Erythroblast (primary cell): ENCODE data around the gene NCOR2.

ENCODE experiments used
- DNase-seq, 2 experiments: peaks; one replicate each; lab custom pipeline; 2025; lab: John Stamatoyannopoulos, UW
- GATA1 ChIP-seq: IDR thresholded peaks from 2 replicates; pipeline ENCODE4 v1.6.1; 2011; ENCODE audit warnings: low read depth, mild to moderate bottlenecking, control low read depth, low read length, moderate library complexity
- POLR2A ChIP-seq: IDR thresholded peaks from 2 replicates; pipeline ENCODE4 v1.6.1; 2011; ENCODE audit warnings: mild to moderate bottlenecking, low read length

NCOR2 gene

DNA sequence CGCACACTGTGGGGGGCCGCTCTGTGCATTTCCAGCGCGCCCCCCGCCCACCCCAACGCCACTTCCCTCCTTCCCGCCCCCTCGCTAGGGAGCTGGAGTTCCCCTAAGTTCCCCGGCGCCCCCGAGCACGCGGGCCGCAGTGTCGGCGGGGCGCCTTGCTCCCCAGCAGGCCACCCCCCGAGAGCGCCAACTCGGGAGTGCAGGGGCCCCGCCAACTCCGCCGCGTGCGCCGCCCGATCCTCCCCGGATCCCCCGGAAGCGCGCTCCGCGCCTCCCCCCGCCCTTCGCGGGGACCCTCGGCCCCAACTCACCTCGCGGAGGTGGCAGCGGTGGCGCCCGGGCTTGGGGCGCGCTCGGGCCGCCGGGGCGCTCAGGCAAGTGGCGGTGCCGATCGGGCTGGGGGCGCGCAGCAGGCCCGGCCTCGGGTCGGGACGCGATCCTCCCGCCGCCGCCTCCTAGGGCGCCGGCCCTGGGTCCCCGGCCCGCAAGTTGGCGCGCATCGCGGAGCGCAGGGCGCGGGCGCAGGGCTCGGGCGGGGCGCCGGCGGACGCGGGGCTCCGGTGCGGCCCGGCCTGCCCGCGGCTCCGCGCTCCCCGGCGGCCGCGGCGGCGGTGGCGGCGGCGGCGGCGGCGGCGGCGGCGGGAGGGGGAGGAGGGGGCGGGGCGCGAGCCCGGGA, at the start of gene NCOR2:
Gene NCOR2 (minus strand): TSS at position 616 of the 676 bp plus-strand sequence. CDS start 72,361 bp downstream, outside the sequence.
- no peak for TF ChIP-seq GATA1
- no peak for TF ChIP-seq POLR2A
- peak; percentile 74 to 76 for DNase-seq

- DNase-seq, result no peak
- TF ChIP-seq POLR2A (no peak), GATA1 (no peak)
Observed at GRCh38 chr12:124616394-124617221, 49.2 kb upstream of the NCOR2 start.

DNA sequence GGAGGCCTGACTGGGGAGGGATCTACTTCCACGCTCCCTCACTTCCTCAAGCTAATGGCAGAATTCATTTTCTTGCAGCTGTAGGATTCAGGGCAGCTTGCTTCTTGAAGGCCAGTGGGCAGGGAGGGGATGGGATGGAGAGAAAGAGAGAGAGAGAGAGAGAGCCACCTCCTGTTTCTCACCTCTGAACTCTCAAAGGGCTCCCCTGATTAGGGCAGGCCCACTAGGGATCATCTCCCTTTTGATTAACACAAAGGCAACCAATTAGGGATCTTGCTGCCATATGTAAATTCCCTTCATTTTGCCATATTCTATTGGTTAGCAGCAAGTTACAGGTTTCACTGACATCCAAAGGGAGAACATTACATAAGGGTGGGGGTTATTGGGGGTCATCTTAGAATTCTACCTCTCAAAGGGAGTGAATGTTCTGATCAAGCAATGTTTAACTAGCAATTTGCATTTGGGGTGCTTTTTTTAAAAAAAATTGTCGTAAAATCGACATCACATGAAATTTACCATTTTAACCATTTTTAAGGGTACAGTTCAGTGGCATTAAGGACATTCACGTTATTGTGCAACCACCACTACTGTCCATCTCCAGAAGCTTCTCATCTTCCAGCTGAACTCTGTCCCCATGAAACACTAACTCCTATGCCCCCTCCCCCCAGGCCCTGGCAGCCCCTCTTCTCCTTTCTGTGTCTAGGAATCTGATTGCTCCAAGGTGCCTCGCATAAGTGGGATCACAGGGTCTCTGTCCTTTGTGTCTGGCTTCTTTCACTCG, 47.3 kb upstream of the NCOR2 start:
- DNase-seq, result no peak
- TF ChIP-seq GATA1 (no peak), POLR2A (no peak)

DNA sequence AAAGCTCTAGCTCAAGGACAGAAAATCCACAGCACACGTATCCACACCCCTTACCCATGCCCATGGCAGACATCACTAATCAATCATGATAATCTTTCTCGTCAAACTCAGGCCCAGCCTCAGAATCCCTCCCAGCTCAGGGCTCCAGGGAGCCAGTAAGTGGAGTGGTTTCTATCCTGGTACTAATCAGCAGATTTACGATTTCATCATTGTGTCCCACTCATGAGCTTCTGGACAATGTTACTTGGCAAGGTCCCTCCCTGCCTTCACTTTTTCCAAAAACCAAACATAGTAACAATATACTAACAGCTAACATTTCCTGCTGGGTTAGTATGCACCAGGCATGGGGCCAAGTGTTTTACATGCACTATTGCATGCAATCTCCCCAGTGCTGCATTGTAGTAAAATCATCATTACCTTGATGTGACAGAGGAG, 45.8 kb upstream of the NCOR2 start:
- DNase-seq, result no peak
- TF ChIP-seq GATA1, result no peak

DNA sequence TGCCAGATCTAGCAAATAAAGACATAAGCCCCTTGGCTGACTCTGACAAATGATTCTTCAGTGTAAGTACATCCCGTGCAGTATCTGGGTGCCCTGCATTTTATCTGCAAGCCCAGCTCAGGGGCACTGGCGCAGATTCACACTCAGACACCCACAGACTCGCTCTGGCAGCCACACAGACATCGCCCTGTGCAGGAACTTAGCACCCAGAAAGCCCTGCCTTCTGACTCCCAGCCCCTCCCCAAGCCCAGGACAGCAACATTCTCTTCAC, 44.9 kb upstream of the NCOR2 start:
- no peak for TF ChIP-seq GATA1
- no peak for DNase-seq

DNA sequence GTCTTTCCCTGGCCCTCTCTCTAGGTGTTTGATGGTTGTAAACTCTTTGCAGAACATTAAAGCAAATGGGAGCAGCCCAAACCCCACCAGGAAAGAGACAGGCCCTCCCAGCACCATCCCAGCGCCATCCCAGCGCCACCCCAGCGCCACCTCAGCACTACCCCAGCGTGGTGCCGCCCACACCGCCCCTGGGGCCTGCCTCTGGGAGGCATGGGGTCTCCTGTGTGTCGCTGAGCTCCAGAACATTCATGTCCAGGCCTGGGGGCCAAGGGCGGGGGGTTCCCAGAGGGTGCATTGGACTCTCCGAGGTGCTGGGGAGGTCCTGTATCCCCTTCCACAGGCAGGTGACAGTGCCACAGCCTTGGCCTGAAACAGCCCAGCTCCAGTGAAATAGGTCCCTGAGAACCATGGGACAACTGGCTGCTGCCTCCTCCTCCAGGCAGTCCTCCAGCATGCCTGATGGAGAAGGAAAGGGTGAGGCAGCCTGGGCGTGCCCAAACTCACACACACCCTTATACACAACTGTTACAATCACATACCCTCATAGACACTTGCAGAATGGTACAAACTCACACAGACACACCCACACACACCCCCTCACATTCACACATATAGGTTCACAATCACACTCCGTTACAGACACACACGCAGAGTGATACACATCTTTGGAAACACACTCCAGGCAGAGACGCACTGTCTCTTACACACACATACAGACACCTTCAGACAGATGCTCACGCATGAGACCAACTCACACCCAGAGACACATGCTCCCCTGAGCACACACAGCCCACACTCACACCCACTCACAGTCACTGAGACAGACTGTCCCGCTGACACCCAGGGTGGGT, 44.4 kb upstream of the NCOR2 start:
- DNase-seq, result no peak
- no peak for TF ChIP-seq POLR2A
- TF ChIP-seq GATA1, result no peak

DNA sequence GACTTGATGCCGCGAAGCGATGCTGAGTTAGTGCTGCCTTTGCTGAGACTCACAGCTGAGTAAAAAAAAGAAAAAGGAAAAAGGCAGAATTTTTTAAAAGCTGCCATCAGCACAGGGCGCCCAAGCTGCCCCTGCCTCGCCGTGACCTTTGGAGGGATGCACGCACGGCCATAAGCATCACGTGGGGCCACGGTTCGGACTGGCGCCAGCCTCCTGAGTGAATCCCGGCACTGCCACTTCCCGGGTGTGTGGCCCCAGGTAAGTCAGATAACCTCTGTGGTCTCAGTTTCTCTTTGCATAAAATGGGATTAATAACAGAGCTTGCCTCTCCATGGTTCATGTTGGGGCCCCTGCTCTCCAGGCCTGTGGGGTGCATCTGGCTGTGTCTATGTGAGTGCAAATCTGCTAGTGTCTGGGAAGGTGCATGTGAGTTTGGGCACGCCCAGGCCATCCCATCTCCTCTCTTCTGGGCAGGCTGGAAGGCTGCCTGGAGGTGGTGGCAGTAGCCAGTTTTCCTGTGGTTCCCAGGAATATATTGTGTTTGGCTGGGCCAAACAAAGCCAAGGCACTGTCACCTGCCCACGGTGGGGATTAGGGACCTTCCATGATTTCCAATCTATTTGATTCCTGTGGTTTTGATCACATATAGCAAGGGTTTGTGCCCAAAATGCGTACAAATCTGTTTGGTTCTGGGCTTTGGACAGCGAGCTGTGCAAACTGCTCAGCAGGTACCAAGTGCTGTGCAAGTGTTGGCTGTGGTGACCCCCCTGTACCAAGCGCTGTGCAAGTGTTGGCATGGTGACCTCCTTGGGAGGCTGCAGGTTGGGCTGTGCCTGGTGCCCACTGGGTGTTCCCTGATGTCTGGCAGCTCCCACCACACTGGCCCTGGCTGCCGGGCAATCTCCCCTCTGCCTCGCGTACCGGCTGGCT, 43.5 kb upstream of the NCOR2 start:
- TF ChIP-seq GATA1, result no peak
- TF ChIP-seq POLR2A, result no peak
- no peak for DNase-seq

GRCh38 chr12:124610021-124610612, 42.7 kb upstream of the NCOR2 start:
- DNase-seq, result no peak
- TF ChIP-seq GATA1 (no peak), POLR2A (no peak)

GRCh38 chr12:124609041-124609989, 41.9 kb upstream of the NCOR2 start:
- DNase-seq, result peak; percentile 58 to 61
- TF ChIP-seq GATA1, result no peak
- no peak for TF ChIP-seq POLR2A

DNA sequence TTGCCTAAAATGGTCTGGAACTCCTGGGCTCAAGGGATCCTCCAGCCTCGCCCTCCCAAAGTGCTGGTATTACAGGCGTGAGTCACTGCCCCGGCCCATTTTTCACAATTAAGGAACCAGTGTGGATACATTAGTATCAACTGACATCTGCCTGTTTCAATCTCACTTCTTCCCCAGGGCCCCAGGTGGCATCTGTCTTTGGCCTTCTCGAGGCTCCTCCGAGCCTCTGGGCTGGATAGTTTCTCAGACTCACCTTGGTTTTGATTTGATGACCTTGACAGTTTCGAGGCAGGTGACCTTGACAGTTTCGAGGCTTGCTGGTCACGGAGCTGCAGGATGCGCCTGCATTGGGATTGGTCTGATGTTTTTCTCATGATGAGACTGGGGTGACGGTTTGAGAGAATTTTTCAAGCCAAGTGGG, 41.0 kb upstream of the NCOR2 start:
- TF ChIP-seq POLR2A (no peak), GATA1 (no peak)
- no peak for DNase-seq

DNA sequence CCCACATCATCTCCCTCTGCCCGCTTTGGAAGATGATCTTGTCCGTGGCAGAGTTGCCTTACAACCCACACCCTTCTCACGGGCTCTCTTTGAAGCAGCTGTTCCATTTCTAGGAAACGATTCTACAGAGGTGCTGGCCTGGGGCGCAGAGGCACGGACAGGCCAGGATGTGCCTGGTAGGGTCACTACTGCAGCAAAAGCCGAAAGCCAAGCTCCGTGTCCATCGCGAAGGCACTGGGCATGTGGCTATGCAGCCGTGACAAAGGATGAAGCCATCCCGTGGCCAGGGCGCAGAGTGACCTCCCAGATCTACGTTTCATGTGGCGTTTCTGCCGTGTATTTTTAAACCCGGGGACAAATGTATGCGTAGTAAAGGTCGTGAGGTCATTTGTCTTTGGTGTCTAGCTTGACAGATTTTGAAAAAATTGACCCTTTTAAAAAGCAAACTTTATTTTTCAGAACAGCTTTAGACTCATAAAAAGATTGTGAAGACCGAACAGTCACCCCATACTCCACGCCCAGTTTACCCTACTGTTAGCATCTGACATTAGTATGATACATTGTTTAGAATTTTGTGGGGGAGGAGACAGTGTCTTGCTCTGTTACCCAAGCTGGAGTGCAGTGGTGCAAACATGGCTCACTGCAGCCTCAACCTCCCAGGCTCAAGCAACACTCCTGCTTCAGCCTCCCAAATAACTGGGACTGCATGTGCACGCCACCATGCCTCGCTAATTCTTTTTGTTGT, 40.4 kb upstream of the NCOR2 start:
- TF ChIP-seq POLR2A (no peak), GATA1 (no peak)
- no peak for DNase-seq
